NB4 (cell line): ENCODE results near the gene EIF2B5.
A peak's percentile ranks its signal among the peaks of the same experiment; 100 is the strongest.

Experiments
- DNase-seq: peaks from one replicate; pipeline ENCODE4 v3.0.0; 2010; ENCODE audit warnings: low read depth
- H3K4me3 ChIP-seq: one replicate; pipeline ENCODE4 v1.5.1; 2011; ENCODE audit warnings: mild to moderate bottlenecking, low read depth, low read length, moderate library complexity
- CTCF ChIP-seq: IDR thresholded peaks from one replicate; pipeline ENCODE4 v1.5.1; 2012; ENCODE audit warnings: low read depth, low read length
- MYC ChIP-seq: IDR thresholded peaks from 2 replicates; pipeline ENCODE4 v1.6.1; 2011; ENCODE audit warnings: low read depth, low read length
- POLR2A ChIP-seq: IDR thresholded peaks from 2 replicates; pipeline ENCODE4 v1.6.1; 2011; ENCODE audit warnings: mild to moderate bottlenecking; ENCODE audit not compliant: insufficient read length; ENCODE audit errors: extremely low read depth
- TF ChIP-seq, protein P1 (sequence below): IDR thresholded peaks from 2 replicates; pipeline ENCODE4 v1.6.1; 2011; ENCODE audit warnings: low read depth, low read length

The EIF2B5 gene

GRCh38 chr3:184176377-184177330 is 41.5 kb downstream of the EIF2B5 start:
- peak; percentile 69 for DNase-seq
- no peak for TF ChIP-seq CTCF
- no peak for TF ChIP-seq POLR2A
- no peak for TF ChIP-seq MYC
- TF ChIP-seq, protein P1, sequence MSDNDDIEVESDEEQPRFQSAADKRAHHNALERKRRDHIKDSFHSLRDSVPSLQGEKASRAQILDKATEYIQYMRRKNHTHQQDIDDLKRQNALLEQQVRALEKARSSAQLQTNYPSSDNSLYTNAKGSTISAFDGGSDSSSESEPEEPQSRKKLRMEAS, result no peak
- peak overlapping the region; percentile 82 for H3K4me3 ChIP-seq

DNA sequence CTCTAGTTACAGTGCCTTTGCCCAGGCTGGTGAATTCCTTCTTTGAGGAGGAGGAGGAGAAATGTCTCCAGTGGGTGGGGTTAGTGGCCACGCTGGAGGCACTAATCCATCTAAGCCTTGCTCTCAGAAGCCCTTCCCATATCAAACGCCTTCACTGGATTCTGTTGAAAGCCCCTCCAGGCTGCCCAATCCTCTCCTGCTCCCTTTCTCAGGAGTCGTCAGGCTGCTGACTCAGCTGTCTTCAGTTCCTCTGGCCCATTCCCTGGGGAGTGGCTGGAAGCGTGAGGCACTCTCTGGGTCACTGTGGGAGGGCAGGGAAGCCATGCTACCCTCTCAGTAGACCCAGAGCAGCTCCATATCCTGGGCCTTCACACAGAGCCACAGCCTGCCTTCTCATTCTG is 42.2 kb downstream of the EIF2B5 start:
- DNase-seq, result peak; percentile 48
- no peak overlapping the region for H3K4me3 ChIP-seq
- TF ChIP-seq, protein P1, result no peak
- TF ChIP-seq MYC (no peak), POLR2A (no peak), CTCF (no peak)

GRCh38 chr3:184177767-184178306 is 42.7 kb downstream of the EIF2B5 start:
- TF ChIP-seq POLR2A (no peak), CTCF (no peak), MYC (no peak)
- TF ChIP-seq, protein P1, result no peak
- no peak overlapping the region for H3K4me3 ChIP-seq
- no peak for DNase-seq

DNA sequence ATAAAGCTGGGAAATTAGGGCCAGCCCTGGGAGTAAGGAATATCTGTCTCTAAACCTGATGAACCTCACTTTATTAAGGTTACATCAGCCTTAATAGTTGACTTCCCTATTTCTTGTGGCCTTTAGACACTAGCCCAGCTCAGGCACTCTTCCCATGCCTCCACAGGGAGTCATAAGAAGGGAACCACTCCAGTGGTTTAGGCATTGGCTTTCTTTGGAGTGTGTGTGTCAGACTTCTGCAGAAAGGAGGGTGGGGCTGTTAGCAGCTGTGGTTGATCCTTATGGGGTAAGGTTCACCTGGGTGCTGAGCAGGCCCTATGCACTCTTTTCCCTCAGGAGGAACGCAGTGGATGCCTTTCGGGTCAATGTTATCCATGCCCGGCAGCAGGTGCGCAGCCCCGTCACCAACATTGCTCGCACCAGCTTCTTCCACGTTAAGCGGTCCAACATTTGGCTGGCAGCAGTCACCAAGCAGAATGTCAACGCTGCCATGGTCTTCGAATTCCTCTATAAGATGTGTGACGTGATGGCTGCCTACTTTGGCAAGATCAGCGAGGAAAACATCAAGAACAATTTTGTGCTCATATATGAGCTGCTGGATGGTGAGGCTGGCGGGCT is 43.5 kb downstream of the EIF2B5 start:
- TF ChIP-seq, protein P1, result no peak
- no peak for TF ChIP-seq POLR2A
- TF ChIP-seq CTCF, result no peak
- no peak for TF ChIP-seq MYC
- H3K4me3 ChIP-seq, result no peak overlapping the region
- no peak for DNase-seq

DNA sequence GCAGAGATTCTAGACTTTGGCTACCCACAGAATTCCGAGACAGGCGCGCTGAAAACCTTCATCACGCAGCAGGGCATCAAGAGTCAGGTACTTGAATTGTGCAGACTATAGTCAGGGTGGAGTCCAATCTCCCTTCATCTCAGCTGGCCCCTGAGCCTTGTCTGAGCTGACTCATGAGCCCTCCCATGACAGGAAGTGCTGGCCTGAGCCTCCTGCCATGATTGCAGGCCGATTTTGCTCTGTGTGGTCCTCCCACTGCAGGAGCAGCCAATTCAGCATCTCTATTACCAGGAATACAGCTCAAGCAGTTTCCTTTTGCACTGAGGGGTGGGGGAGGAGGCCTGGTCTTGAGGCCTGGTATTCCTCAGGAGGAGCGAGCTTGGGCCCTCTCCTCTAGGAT is 45.0 kb downstream of the EIF2B5 start:
- DNase-seq, result no peak
- TF ChIP-seq CTCF (no peak), POLR2A (no peak), MYC (no peak)
- TF ChIP-seq, protein P1, result no peak
- no peak overlapping the region for H3K4me3 ChIP-seq
